GM21576 (cell line): ENCODE results near the gene EYA2.

Experiments used
- ATAC-seq: cut with Tn5 transposase; IDR thresholded peaks from one replicate; pipeline ENCODE4 v1.9.1; 2021; ENCODE audit warnings: mild to moderate bottlenecking, moderate library complexity; ENCODE audit not compliant: unreplicated experiment

The EYA2 gene

GRCh38 chr20:46977204-46977603 is 82.6 kb downstream of the EYA2 start:
- no peak for ATAC-seq

DNA sequence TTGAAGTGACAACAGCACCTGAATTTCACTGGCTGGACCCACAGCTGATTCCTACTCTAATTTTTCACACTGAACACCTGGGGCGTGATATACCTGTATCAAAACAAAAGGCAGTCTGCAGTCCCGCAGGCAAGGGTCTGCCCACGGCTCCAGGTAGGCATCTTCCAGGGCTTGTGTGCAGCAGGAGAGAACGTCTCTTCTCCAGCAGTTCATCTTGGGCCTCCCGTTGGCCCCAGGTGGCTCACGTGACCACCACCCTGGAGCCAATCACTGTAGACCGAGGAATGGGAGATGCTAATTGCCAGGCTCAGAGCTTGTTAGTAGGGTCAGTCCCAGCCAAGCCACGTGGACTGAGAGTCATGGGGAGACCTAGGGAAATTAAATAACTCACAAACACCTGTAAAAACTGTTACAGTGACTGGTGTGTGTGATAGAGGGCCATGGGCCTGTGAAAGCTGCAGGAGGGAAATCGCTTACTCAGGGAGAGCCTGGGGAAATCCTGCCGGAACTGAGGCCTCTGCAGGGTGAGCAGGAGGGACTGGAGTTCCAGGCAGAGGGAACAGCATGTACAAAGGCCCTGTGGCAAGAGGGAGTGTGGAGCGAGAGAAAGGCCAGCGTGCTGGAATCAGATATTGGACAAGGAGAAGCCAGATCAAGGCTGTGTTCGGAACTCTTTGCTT is 83.4 kb downstream of the EYA2 start:
- no peak for ATAC-seq

DNA sequence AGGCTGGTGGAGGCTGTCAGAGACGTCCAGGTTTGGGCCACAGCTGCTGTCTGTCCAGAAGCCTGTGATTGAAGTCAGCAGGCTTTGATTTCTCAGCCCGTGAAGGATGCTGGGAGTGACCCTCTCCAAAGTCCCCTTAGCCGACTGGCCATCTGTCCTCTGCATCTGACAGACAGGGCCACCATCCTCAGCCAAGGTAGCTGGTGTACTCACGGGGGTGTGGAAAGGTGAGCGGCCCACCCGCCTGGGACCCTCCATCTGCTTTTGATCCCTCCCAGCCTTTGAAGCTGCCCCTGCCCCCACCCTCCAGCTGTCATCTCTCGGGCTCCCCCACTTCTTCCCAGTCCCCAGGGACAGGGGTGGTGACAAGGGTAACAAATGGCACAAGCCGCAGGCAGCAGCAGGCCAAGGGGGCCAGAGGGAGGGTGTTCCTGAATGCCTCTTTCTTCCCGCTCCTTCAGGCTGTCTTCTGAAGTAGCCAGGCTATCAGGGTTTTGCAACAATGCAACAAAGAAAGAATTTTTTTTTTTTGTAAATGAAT is 84.4 kb downstream of the EYA2 start:
- ATAC-seq = no peak

DNA sequence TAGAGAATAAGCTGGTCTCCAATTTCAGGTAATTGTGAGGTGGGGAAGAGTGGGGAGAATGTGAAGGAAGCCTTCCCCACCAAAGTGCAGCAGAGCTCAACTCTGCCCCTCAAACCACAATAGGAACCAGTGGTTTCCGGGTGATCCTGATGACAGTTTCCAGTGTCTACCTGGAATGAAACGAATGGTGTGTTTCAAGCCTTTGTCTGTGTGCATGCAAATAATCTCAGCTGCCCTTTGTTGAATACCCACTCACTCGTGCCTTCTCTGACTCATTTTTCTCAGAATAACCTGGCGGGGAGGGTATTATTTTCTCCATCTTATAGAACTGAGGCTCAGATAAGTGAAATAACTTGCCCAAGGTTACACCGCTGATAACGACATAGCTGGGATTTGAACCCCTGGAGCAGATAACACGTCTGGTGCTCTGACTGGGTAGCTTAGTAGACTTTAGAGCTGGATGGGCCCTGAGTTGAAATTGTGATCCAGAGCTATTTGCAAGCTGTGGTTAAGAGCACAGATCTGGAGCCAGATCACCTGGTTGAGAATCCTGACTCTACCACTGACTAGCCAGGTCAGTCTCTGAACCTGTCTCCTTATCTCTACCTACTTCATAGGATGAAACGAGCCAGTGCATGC is 85.1 kb downstream of the EYA2 start:
- ATAC-seq = no peak

DNA sequence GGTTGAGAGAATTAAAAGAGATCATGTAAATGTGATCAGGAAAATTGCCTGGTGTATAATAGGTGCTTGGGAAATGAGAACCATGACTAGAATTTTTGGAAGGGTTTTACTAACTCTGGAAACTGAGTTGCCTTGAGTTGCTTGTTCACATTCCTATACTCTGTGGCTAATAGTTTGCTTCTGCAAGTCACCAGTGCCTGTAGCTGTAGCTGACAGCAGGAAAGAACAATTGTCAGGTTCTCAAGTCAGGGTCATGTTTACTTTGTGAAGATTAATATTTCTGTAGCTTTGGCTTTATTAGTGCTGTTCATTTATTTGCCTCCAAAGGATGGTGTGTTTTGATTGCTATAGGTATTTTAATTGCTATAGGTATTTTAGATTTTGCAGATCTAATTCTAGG is 86.5 kb downstream of the EYA2 start:
- ATAC-seq = no peak

DNA sequence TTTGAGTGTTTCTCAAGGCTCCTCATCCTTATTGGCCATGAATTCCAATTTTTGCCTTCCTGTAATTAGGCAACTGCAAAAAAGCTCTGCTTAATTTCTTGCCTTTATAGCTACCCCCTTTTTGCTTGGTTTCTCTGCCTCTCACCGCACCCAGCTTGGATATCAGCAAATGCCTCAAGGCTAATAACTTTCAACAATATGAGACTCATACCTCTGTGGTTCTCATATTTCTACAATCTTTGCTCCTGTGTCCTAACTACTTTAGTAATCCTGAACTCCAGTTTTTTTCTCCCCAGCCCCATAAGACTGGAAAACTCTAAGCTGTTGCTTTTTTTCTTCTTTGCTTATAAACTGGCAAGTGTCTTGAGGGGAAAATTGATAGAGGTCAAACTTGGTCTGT is 88.8 kb downstream of the EYA2 start:
- ATAC-seq = no peak

DNA sequence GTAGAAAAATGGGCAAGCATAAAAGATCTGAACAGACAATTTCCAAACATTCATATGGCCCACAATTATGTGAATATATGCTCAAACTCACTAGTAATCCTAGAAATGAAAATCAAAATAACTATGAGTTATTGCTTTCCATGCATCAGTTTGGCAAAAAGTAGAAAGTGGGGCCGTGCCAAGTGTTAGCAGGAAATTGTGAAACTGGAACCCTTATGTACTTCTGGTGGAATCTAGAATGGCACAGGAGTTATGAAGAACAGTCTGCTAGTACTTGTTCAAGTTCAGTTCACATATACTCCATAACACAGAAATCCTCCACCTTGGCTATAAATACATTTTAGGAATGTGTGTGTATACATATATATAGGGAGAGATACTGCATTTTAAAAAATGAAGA is 89.8 kb downstream of the EYA2 start:
- ATAC-seq = no peak

DNA sequence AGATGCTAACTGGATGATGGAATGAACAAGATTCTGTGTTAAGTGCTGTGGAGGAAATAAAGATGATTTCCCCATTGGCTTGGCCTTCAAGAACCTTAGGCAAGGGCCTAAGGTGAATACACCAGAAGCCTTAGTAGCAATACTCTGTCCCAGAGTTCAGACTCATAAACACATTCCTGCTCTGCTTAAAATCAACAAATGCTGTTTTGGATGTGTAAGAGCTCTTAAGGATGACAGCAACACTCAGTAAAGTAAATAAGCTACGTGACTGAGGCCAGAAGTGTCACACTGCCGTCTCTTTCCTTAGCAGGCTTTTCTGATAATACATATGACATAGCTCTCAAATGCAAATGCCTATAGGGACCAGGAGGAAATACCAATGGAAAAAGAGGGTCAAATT is 90.6 kb downstream of the EYA2 start:
- no peak for ATAC-seq

- no peak for ATAC-seq
Observed at GRCh38 chr20:46985671-46986070, 91.0 kb downstream of the EYA2 start.

GRCh38 chr20:46987001-46987400 is 92.4 kb downstream of the EYA2 start:
- no peak for ATAC-seq

DNA sequence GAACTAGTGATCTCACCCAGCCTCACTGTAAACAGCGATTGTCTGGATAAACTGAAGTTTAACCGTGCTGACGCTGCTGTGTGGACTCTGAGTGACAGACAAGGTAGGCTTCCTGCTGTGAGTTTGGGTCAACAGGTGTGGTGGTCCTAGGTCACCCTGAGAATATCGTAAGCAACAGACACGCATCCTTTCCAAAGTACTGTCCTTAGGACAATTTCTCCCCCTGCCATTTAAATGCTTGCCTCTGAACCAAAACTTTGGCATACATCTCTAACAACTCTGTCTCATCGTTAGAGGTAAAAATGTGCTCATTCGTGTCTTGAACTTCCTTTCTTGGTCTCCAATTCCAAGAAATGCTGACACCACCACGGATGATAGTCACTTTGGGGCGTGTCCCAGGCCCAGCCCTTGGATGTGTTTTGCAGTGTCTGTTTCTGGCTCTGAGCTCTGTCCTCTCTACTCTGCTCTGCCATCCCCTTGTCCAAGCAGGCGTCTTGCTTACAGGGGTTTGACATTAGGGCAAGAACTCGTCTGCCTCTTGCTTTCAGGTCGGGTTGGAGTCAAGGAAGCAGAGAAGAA is 95.5 kb downstream of the EYA2 start:
- no peak for ATAC-seq

DNA sequence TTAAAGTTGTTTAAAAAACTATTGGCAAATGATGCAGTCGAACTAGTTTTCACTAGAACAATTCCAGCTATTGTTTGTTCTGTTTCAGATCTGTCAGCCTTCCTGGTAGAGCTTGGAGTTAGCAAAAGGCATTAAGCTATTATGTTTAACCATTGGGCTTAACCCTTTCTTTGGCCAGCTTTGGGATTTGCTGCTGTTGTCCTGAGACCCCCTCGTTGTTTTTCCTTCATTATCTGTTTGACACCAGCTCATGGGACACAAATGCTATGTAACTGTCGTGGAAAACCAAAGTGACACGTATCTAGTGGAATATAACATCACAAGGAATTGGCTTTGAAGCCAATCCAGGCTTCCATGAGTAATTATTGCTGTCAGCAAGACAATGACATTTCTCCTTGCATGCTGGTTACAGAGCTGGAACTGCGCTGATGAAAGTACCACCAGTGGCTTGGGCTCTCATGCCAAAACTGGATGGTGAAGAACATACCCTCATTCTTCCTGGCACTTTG is 96.0 kb downstream of the EYA2 start:
- ATAC-seq = no peak

- ATAC-seq = no peak
Observed at GRCh38 chr20:46991168-46991567, 96.5 kb downstream of the EYA2 start.

DNA sequence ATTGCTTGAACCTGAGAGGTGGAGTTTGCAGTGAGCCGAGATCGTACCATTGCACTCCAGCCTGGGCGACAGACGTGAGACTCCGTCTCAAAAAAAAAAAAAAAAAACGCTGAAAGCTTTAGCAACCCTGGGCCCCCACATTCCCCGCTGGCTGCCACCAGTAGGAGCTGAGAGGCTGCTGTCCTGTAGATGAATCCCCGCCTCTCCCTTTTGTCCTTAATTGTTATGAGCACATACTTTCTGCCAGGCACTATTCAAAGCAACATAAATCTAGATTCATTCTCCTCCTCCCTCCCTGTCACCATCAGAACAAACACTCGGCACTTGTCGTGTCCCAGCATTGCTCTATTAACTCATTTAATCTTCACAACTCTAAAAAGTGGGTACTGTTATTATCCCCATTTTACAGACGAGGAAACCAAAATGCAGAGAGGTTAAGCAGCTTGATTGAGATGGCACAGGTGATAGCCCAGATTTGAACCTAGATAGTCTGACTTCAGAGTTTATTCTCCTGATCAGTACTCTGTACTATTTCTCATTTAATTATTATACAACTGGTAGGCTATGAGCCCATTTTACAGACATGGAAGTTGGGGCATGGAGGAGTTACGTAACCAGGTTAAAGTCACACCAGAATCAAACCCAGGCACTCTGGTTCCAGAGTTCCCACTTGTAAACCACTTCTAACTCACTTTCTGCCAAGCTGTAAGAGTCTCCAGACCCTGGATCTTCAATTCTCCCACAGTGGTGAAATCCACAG is 97.4 kb downstream of the EYA2 start:
- ATAC-seq = no peak

DNA sequence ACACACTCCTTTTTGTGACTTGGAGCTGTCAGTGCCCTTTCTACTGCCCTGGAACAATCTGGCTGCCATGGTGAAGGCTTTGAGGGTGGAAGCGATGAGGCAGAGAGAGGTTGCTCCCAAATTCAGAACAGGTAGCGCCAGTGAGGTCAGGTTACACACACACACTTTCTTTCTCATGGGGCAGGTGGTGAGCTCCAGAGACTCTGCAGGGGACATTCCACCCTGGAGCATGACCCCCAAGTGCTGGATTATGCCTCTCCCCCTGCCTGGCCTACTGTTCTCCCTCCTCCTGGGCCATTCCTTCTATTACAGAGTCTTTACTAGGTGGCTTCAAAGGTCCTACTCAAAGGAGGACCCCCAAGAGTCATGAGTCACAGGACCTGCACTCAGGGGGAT is 98.0 kb downstream of the EYA2 start:
- ATAC-seq = no peak

GRCh38 chr20:46993465-46994095 is 98.9 kb downstream of the EYA2 start:
- no peak for ATAC-seq

- peak; percentile 91 for ATAC-seq
Observed at GRCh38 chr20:46994341-46994740, 99.7 kb downstream of the EYA2 start.

- no peak for ATAC-seq
Observed at GRCh38 chr20:46995561-46996142, 101.0 kb downstream of the EYA2 start.

- ATAC-seq = no peak
Observed at GRCh38 chr20:46997187-46997586, 102.5 kb downstream of the EYA2 start.

GRCh38 chr20:46998477-46999240 is 104.0 kb downstream of the EYA2 start:
- no peak for ATAC-seq
